ENCODE results near the gene GPSM1.

GPSM1 gene

DNA sequence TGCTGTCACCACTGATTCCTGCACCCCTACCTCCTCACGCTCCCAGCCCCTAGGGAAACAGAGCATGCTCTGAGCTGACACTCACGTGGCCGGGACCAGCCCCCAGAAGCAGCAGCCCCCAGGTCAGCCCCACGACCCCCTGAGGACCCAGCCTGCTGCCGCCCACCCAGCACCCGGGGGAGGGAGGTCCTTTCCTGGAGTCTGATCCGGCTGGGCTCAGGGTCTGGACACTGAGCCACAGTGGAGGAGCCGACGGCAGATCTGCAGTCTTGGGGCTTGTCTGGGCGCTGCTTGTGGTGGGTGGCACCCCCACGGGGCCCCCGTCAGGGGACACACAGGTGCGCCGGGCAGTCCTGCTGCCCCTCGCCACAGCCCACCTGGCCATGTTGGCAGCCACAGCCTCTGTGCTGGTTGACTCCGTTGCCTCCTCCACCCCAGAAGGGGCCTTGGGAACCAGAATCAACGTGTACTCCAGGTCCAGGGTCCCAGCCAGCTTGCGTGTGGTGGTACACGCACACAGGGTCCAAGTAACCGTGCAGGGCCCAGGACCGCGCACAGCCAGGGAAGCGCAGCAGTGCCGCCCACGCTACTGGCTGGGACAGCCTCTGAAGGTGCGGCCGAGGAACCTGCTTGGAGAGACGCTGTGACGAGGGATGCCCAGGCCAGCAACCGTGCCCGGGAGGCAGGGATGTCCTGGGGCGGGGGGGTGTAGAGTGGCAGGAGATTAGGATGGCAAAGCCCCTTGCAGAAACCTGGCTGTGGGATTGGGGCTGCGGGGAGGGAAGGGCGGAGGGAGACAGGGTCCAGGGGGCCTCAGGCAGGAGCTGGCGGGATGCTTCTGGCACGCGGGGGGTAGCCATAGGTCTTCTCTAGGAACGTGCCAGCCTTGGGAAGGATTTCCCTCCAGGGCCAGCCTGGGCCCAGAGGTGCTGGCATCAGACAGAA, 32.7 kb downstream of the GPSM1 start:
- TF ChIP-seq NFIC (IDR thresholded peaks at IDR 0.05) (no peak), CREB1 (IDR thresholded peaks at IDR 0.05; ENCODE audit: low read depth) (no peak), YY1 (IDR thresholded peaks at IDR 0.05; ENCODE audit: low read depth) (no peak), FOXM1 (IDR thresholded peaks at IDR 0.05; ENCODE audit: borderline replicate concordance, low read depth) (no peak), TCF12 (IDR thresholded peaks at IDR 0.05; ENCODE audit: low read depth) (no peak), TAF1 (IDR thresholded peaks at IDR 0.05; ENCODE audit: low read depth) (no peak), RAD21 (IDR thresholded peaks at IDR 0.05; ENCODE audit: low read depth) (no peak), TEAD4 (IDR thresholded peaks at IDR 0.05) (no peak), EGR1 (IDR thresholded peaks at IDR 0.05) (no peak), CEBPB (IDR thresholded peaks at IDR 0.05) (no peak), ZBTB7A (IDR thresholded peaks at IDR 0.05; ENCODE audit: low read depth) (no peak), EP300 (IDR thresholded peaks at IDR 0.05; ENCODE audit: borderline replicate concordance) (no peak)
- TF ChIP-seq, protein P1, sequence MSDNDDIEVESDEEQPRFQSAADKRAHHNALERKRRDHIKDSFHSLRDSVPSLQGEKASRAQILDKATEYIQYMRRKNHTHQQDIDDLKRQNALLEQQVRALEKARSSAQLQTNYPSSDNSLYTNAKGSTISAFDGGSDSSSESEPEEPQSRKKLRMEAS (IDR thresholded peaks at IDR 0.05) = no peak
- TF ChIP-seq, protein P2, sequence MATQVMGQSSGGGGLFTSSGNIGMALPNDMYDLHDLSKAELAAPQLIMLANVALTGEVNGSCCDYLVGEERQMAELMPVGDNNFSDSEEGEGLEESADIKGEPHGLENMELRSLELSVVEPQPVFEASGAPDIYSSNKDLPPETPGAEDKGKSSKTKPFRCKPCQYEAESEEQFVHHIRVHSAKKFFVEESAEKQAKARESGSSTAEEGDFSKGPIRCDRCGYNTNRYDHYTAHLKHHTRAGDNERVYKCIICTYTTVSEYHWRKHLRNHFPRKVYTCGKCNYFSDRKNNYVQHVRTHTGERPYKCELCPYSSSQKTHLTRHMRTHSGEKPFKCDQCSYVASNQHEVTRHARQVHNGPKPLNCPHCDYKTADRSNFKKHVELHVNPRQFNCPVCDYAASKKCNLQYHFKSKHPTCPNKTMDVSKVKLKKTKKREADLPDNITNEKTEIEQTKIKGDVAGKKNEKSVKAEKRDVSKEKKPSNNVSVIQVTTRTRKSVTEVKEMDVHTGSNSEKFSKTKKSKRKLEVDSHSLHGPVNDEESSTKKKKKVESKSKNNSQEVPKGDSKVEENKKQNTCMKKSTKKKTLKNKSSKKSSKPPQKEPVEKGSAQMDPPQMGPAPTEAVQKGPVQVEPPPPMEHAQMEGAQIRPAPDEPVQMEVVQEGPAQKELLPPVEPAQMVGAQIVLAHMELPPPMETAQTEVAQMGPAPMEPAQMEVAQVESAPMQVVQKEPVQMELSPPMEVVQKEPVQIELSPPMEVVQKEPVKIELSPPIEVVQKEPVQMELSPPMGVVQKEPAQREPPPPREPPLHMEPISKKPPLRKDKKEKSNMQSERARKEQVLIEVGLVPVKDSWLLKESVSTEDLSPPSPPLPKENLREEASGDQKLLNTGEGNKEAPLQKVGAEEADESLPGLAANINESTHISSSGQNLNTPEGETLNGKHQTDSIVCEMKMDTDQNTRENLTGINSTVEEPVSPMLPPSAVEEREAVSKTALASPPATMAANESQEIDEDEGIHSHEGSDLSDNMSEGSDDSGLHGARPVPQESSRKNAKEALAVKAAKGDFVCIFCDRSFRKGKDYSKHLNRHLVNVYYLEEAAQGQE (IDR thresholded peaks at IDR 0.05; ENCODE audit: low read depth) = no peak
- TF ChIP-seq, protein P3, sequence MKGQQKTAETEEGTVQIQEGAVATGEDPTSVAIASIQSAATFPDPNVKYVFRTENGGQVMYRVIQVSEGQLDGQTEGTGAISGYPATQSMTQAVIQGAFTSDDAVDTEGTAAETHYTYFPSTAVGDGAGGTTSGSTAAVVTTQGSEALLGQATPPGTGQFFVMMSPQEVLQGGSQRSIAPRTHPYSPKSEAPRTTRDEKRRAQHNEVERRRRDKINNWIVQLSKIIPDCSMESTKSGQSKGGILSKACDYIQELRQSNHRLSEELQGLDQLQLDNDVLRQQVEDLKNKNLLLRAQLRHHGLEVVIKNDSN (IDR thresholded peaks at IDR 0.05) = no peak

DNA sequence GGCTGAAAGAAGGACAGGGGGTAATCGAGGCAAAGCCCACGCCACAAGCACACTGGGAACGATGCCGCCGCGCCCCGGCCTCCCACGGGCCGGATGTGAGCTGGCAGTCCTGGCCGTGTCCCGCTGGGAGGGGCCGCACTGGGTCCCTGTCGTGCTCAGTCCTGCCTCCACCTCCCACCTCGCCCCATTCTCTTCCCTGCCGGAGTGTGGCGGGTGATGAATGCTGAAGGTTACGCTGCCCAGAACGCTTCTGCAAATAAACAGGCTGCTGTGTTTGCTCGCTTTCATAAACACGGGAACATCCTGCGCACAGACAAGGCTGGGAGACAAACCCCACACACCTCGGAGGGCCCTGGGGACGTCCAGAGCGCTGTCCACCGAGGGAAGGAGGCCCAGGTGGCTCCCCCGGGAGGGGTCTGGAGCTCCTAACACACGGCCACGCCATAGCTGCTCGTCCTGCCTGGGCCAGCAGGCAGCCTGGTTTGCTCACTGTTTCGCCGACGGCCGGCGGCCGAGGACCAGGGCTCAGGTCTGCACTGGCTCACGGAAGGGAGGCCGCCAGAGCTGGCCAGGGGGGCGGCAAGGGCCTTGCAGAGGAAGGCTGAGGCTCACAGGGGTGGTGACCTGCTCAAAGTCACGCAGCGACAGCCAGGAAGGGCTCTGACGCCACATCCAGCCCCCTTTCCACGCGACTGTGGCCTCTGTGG, 33.9 kb downstream of the GPSM1 start:
- TF ChIP-seq CREB1 (IDR thresholded peaks at IDR 0.05; ENCODE audit: low read depth) = no peak
- no peak for TF ChIP-seq YY1 (IDR thresholded peaks at IDR 0.05; ENCODE audit: low read depth)
- TF ChIP-seq, protein P1 (IDR thresholded peaks at IDR 0.05) = no peak
- TF ChIP-seq FOXM1 (IDR thresholded peaks at IDR 0.05; ENCODE audit: borderline replicate concordance, low read depth) = no peak
- TF ChIP-seq TEAD4 (IDR thresholded peaks at IDR 0.05) = no peak
- TF ChIP-seq TCF12 (IDR thresholded peaks at IDR 0.05; ENCODE audit: low read depth) = no peak
- no peak for TF ChIP-seq EP300 (IDR thresholded peaks at IDR 0.05; ENCODE audit: borderline replicate concordance)
- TF ChIP-seq EGR1 (IDR thresholded peaks at IDR 0.05) = no peak
- TF ChIP-seq, protein P3 (IDR thresholded peaks at IDR 0.05) = no peak
- TF ChIP-seq, protein P2 (IDR thresholded peaks at IDR 0.05; ENCODE audit: low read depth) = no peak
- TF ChIP-seq ZBTB7A (IDR thresholded peaks at IDR 0.05; ENCODE audit: low read depth) = no peak
- TF ChIP-seq CEBPB (IDR thresholded peaks at IDR 0.05) = no peak

- TF ChIP-seq YY1 (IDR thresholded peaks at IDR 0.05; ENCODE audit: low read depth) (no peak), FOXM1 (IDR thresholded peaks at IDR 0.05; ENCODE audit: borderline replicate concordance, low read depth) (no peak), CREB1 (IDR thresholded peaks at IDR 0.05; ENCODE audit: low read depth) (no peak), TEAD4 (IDR thresholded peaks at IDR 0.05) (no peak), EP300 (IDR thresholded peaks at IDR 0.05; ENCODE audit: borderline replicate concordance) (no peak), TCF12 (IDR thresholded peaks at IDR 0.05; ENCODE audit: low read depth) (no peak)
- TF ChIP-seq, protein P3 (IDR thresholded peaks at IDR 0.05) = no peak
- TF ChIP-seq, protein P1 (IDR thresholded peaks at IDR 0.05) = no peak
Measured at GRCh38 chr9:136361754-136362449, 34.6 kb downstream of the GPSM1 start.

- no peak for TF ChIP-seq TEAD4 (IDR thresholded peaks at IDR 0.05)
- no peak for TF ChIP-seq TCF12 (IDR thresholded peaks at IDR 0.05; ENCODE audit: low read depth)
- TF ChIP-seq EP300 (IDR thresholded peaks at IDR 0.05; ENCODE audit: borderline replicate concordance) = no peak
- no peak for TF ChIP-seq ZBTB7A (IDR thresholded peaks at IDR 0.05; ENCODE audit: low read depth)
- no peak for TF ChIP-seq YY1 (IDR thresholded peaks at IDR 0.05; ENCODE audit: low read depth)
- TF ChIP-seq FOXM1 (IDR thresholded peaks at IDR 0.05; ENCODE audit: borderline replicate concordance, low read depth) = no peak
- TF ChIP-seq, protein P2 (IDR thresholded peaks at IDR 0.05; ENCODE audit: low read depth) = no peak
- no peak for TF ChIP-seq EGR1 (IDR thresholded peaks at IDR 0.05)
- TF ChIP-seq CEBPB (IDR thresholded peaks at IDR 0.05) = no peak
- TF ChIP-seq CREB1 (IDR thresholded peaks at IDR 0.05; ENCODE audit: low read depth) = no peak
- TF ChIP-seq, protein P1 (IDR thresholded peaks at IDR 0.05) = no peak
- no peak for TF ChIP-seq RAD21 (IDR thresholded peaks at IDR 0.05; ENCODE audit: low read depth)
- TF ChIP-seq, protein P3 (IDR thresholded peaks at IDR 0.05) = no peak
- no peak for TF ChIP-seq TAF1 (IDR thresholded peaks at IDR 0.05; ENCODE audit: low read depth)
- no peak for TF ChIP-seq NFIC (IDR thresholded peaks at IDR 0.05)
Measured at GRCh38 chr9:136362450-136362784, 35.1 kb downstream of the GPSM1 start.
